A549 (cell line): ENCODE results near the gene UXS1. TPM values are rescaled to one million over a fixed set of nuclear protein-coding genes. Genes with fewer than 3 reads are reported as not detected.

Experiments
- ATAC-seq, 2 experiments: fragments of 200-7000 bp in 1 of 2; fragments of >200 bp in 1 of 2; cut with Nextera tagmentation in 1 of 2; cut with Tn5 transposase in 1 of 2; 3 replicates each; pipeline versions ENCODE4 v1.8.0 to v1.9.1; 2018 to 2020; ENCODE audit warnings: mild to moderate bottlenecking in 1 of 2, moderate library complexity in 1 of 2
- CTCF ChIA-PET: fragments of 300-600 bp; sonication (Branson Sonifier 250); formaldehyde crosslinking; extraction: SDS; loops from one replicate; lab custom pipeline; 2021; ENCODE audit warnings: antibody characterized with exemption, inconsistent platforms; lab: Yijun Ruan, JAX
- POLR2A ChIA-PET: fragments of 350-600 bp; formaldehyde crosslinking; extraction: SDS; loops from one replicate; lab custom pipeline; 2021; ENCODE audit warnings: antibody characterized with exemption, inconsistent platforms; lab: Yijun Ruan, JAX
- DNase-seq, 2 experiments: peaks; one replicate each; pipeline versions ENCODE4 v3.0.0 to v3.0.0-alpha.2; 2011 to 2016; ENCODE audit warnings: low read depth in 1 of 2, low spot score in 1 of 2
- FAIRE-seq: peaks from 2 replicates; lab custom pipeline; 2011; peaks lifted over from hg19 to GRCh38; lab: Jason Lieb, UNC
- H3K27ac ChIP-seq, 2 experiments: fragments of >200 bp; sonication (Bioruptor Twin); formaldehyde crosslinking; 3 replicates each; pipeline ENCODE4 v1.5.1; 2016 to 2017
- H3K4me1 ChIP-seq: fragments of >200 bp; sonication (Bioruptor Twin); formaldehyde crosslinking; 3 replicates; pipeline ENCODE4 v1.6.1; 2016
- H3K4me2 ChIP-seq: fragments of >200 bp; sonication (Bioruptor Twin); formaldehyde crosslinking; 3 replicates; pipeline ENCODE4 v1.6.1; 2016
- H3K4me3 ChIP-seq: fragments of >200 bp; sonication (Bioruptor Twin); formaldehyde crosslinking; 3 replicates; pipeline ENCODE4 v1.5.1; 2016
- H3K9me3 ChIP-seq: fragments of >200 bp; sonication (Bioruptor Twin); formaldehyde crosslinking; 3 replicates; pipeline ENCODE4 v1.6.1; 2016
- ATOH8 ChIP-seq: fragments of 250-450 bp; sonication (Bioruptor Pico); IDR thresholded peaks from 2 replicates; pipeline ENCODE4 v1.5.0; 2020; ENCODE audit warnings: low read depth, mild to moderate bottlenecking, moderate library complexity
- BHLHE40 ChIP-seq: IDR thresholded peaks from 2 replicates; pipeline ENCODE4 v1.6.1; 2012; ENCODE audit warnings: low read depth, low read length, inconsistent platforms
- CHD4 ChIP-seq: fragments of 200-600 bp; sonication (generic); IDR thresholded peaks from 2 replicates; pipeline ENCODE4 v1.6.1; 2016; ENCODE audit warnings: antibody characterized with exemption, mild to moderate bottlenecking, borderline replicate concordance
- E2F6 ChIP-seq: IDR thresholded peaks from 2 replicates; pipeline ENCODE4 v1.6.1; 2012; ENCODE audit warnings: low read depth, borderline replicate concordance
- HEYL ChIP-seq: fragments of 250-450 bp; sonication (Bioruptor Pico); IDR thresholded peaks from 2 replicates; pipeline ENCODE4 v1.8.0; 2021; ENCODE audit warnings: mild to moderate bottlenecking, moderate library complexity
- HMGXB4 ChIP-seq: fragments of 250-450 bp; sonication (Bioruptor Pico); IDR thresholded peaks from 2 replicates; pipeline ENCODE4 v1.5.0; 2021; ENCODE audit warnings: mild to moderate bottlenecking, moderate library complexity, borderline replicate concordance
- HOXA7 ChIP-seq: fragments of 250-450 bp; sonication (Bioruptor Pico); IDR thresholded peaks from 2 replicates; pipeline ENCODE4 v1.5.0; 2020; ENCODE audit warnings: mild to moderate bottlenecking, moderate library complexity
- HOXB5 ChIP-seq: fragments of 250-450 bp; sonication (Bioruptor Pico); IDR thresholded peaks from 2 replicates; pipeline ENCODE4 v1.5.0; 2020; ENCODE audit warnings: mild to moderate bottlenecking, moderate library complexity
- JUN ChIP-seq, 2 experiments: fragments of >200 bp; sonication (Bioruptor Twin); formaldehyde crosslinking; IDR thresholded peaks; 2 replicates in 1 of 2; 3 replicates in 1 of 2; pipeline ENCODE4 v1.6.1; 2016 to 2017
- JUNB ChIP-seq: fragments of >200 bp; sonication (Bioruptor Twin); formaldehyde crosslinking; IDR thresholded peaks from 2 replicates; pipeline ENCODE4 v1.6.1; 2016
- KDM5A ChIP-seq: fragments of 200-600 bp; sonication (generic); IDR thresholded peaks from 2 replicates; pipeline ENCODE4 v1.6.1; 2016; ENCODE audit warnings: antibody characterized with exemption, mild to moderate bottlenecking
- MAZ ChIP-seq: fragments of 150-350 bp; IDR thresholded peaks from 2 replicates; pipeline ENCODE4 v1.6.1; 2014; ENCODE audit warnings: antibody characterized with exemption, low read depth, low read length, borderline replicate concordance
- NFE2L2 ChIP-seq: fragments of 150-350 bp; conservative IDR thresholded peaks from 2 replicates; pipeline ENCODE4 v1.6.1; 2014; ENCODE audit warnings: low read length
- NPAS2 ChIP-seq: fragments of 250-450 bp; sonication (Bioruptor Pico); IDR thresholded peaks from 2 replicates; pipeline ENCODE4 v1.8.0; 2022; ENCODE audit warnings: mild to moderate bottlenecking, moderate library complexity, borderline replicate concordance
- PBX3 ChIP-seq: IDR thresholded peaks from 2 replicates; pipeline ENCODE4 v1.6.1; 2012
- POLR2AphosphoS2 ChIP-seq: conservative IDR thresholded peaks from 2 replicates; pipeline ENCODE4 v1.6.1; 2012; ENCODE audit warnings: low read length, improper control_type of control experiment, inconsistent platforms
- RAD21 ChIP-seq, 2 experiments: fragments of >200 bp in 1 of 2; sonication (Bioruptor Twin) in 1 of 2; formaldehyde crosslinking in 1 of 2; IDR thresholded peaks in 1 of 2; conservative IDR thresholded peaks in 1 of 2; 2 replicates in 1 of 2; 3 replicates in 1 of 2; pipeline ENCODE4 v1.6.1; 2012 to 2018; ENCODE audit warnings: inconsistent platforms in 1 of 2
- RFX5 ChIP-seq: fragments of 450-650 bp; IDR thresholded peaks from 2 replicates; pipeline ENCODE4 v1.7.1; 2014; ENCODE audit warnings: antibody characterized with exemption, mild to moderate bottlenecking, moderate library complexity
- TFCP2L1 ChIP-seq: fragments of 250-450 bp; sonication (Bioruptor Pico); IDR thresholded peaks from 2 replicates; pipeline ENCODE4 v1.5.0; 2021; ENCODE audit warnings: mild to moderate bottlenecking
- TP53 ChIP-seq: fragments of 250-450 bp; sonication (Bioruptor Pico); IDR thresholded peaks from 2 replicates; pipeline ENCODE4 v1.5.0; 2021; ENCODE audit warnings: mild to moderate bottlenecking, moderate library complexity
- ZC3H11A ChIP-seq: fragments of 450-650 bp; IDR thresholded peaks from 2 replicates; pipeline ENCODE4 v1.6.1; 2014; ENCODE audit warnings: antibody characterized with exemption, mild to moderate bottlenecking
- ZSCAN20 ChIP-seq: fragments of 250-450 bp; sonication (Bioruptor Pico); IDR thresholded peaks from 2 replicates; pipeline ENCODE4 v1.8.0; 2022; ENCODE audit warnings: mild to moderate bottlenecking, moderate library complexity
- WGBS: methylation state at CpG from one replicate; pipeline ENCODE4 v1.1.6; 2017; ENCODE audit errors: missing lambda C conversion rate; 5-methylcytosine and 5-hydroxymethylcytosine counted together
- polyA plus RNA-seq, 4 experiments: library from polyadenylated mRNA; depleted of rRNA in 3 of 4; stranded (reverse); fragments of >200 nt; fragmentation: RNase III in 1 of 4; extraction: RNeasy Plus Mini Kit Qiagen cat#74134 plus additional on column Dnase treatment in 1 of 4; gene quantifications; 2 replicates in 3 of 4; 3 replicates in 1 of 4; pipeline ENCODE4 v1.2.3, GENCODE V29; 2011 to 2017

UXS1 gene
- polyA plus RNA-seq, 2 of the 4 experiments (the other 2 are of a cell fraction), result 50.5 to 53.2 TPM

GRCh38 chr2:106158871-106159270, 35.2 kb downstream of the UXS1 start:
- TF ChIP-seq POLR2AphosphoS2, result no peak
- TF ChIP-seq HEYL, result no peak
- TF ChIP-seq CHD4, result no peak
- TF ChIP-seq ATOH8 (CRISPR knock-in tag), result no peak
- TF ChIP-seq RFX5, result no peak
- Histone ChIP-seq H3K27ac (no peak overlapping the region), H3K4me2 (no peak overlapping the region), H3K4me3 (no peak overlapping the region), H3K9me3 (peaks cover 7% of the 10 kb centered on the region; the same call in 1 of the 3 replicates), H3K4me1 (peaks cover 13% of the 10 kb centered on the region; the same call in 2 of the 3 replicates)
- DNase-seq (no peak), FAIRE-seq (no peak), ATAC-seq (no peak)
- ChIA-PET CTCF (interaction anchor here (1.2 to 1.8 kb wide), 2 partner anchors 12 to 55 kb away, joined by 3 to 6 read pairs; no protein-coding TSS in a partner anchor), POLR2A (no interaction called here)
- 99% methylated on average over 10 of the region's 10 CpGs for WGBS

- Histone ChIP-seq H3K27ac (no peak overlapping the region), H3K4me1 (peaks cover 13% of the 10 kb centered on the region; the same call in 2 of the 3 replicates), H3K4me2 (no peak overlapping the region), H3K9me3 (peaks cover 14% of the 10 kb centered on the region; the same call in 2 of the 3 replicates), H3K4me3 (no peak overlapping the region)
- CTCF ChIA-PET, result interaction anchor here (1.0 kb wide), 1 partner anchor 9 kb away, joined by 3 read pairs; no protein-coding TSS in a partner anchor
- TF ChIP-seq E2F6, result no peak
- TF ChIP-seq TFCP2L1, result no peak
- POLR2A ChIA-PET, result no interaction called here
- FAIRE-seq (no peak), ATAC-seq (no peak), DNase-seq (no peak)
- WGBS, result 90% methylated on average over 4 of the region's 4 CpGs
Measured at GRCh38 chr2:106158131-106158530, 36.0 kb downstream of the UXS1 start.

- H3K4me3 ChIP-seq, result no peak overlapping the region
- DNase-seq (no peak), ATAC-seq (no peak), FAIRE-seq (no peak)
- TF ChIP-seq NFE2L2 (no peak), HOXA7 (CRISPR knock-in tag) (no peak), ZSCAN20 (CRISPR knock-in tag) (no peak), TP53 (no peak), POLR2AphosphoS2 (no peak), HMGXB4 (no peak), MAZ (no peak), JUNB (no peak), HEYL (no peak), RAD21 (conservative IDR thresholded peaks at IDR 0.05 in 1 of 2, IDR thresholded peaks at IDR 0.05 in 1 of 2) (no peak), ZC3H11A (no peak), HOXB5 (CRISPR knock-in tag) (no peak), PBX3 (no peak), BHLHE40 (no peak), JUN (IDR thresholded peaks at IDR 0.05) (no peak), NPAS2 (no peak), ATOH8 (CRISPR knock-in tag) (no peak), KDM5A (no peak)
- H3K27ac ChIP-seq, result no peak overlapping the region
- ChIA-PET POLR2A (no interaction called here), CTCF (interaction anchor here (1.0 kb wide), 1 partner anchor 10 kb away, joined by 3 read pairs; no protein-coding TSS in a partner anchor)
- 97% methylated on average over 3 of the region's 3 CpGs for WGBS
- peaks cover 18% of the 10 kb centered on the region; the same call in 2 of the 3 replicates for H3K9me3 ChIP-seq
- H3K4me2 ChIP-seq, result no peak overlapping the region
- peaks cover 8% of the 10 kb centered on the region; the same call in 2 of the 3 replicates for H3K4me1 ChIP-seq
Measured at GRCh38 chr2:106157416-106157815, 36.7 kb downstream of the UXS1 start.
